Fibroblast of lung (primary cell): ENCODE data around the gene TSPAN11. TPM values are rescaled to one million over a fixed set of nuclear protein-coding genes. Genes with fewer than 3 reads are reported as not detected.
"Not testable (repeated sequence)": the region's sequence is repeated elsewhere in the genome, so short reads cannot be mapped to it uniquely, and the experiment has no call there.

Source experiments
- DNase-seq, 2 donors: peaks; one replicate each; pipeline versions ENCODE4 v3.0.0 to v3.0.0-alpha.2; 2010; ENCODE audit warnings: low read depth in 2 of 2
- H2AFZ ChIP-seq: 2 replicates; pipeline ENCODE4 v1.5.1; 2012; ENCODE audit warnings: low read length, control low read depth, inconsistent platforms
- H3K27ac ChIP-seq: 2 replicates; pipeline ENCODE4 v1.5.1; 2011; ENCODE audit warnings: low read length, control low read depth; ENCODE audit not compliant: insufficient read depth
- H3K27me3 ChIP-seq: 2 replicates; pipeline ENCODE4 v1.5.1; 2011; ENCODE audit warnings: mild to moderate bottlenecking, low read length; ENCODE audit not compliant: control insufficient read depth, insufficient read depth
- H3K36me3 ChIP-seq: 2 replicates; pipeline ENCODE4 v1.5.1; 2011; ENCODE audit warnings: low read length; ENCODE audit not compliant: control insufficient read depth, insufficient read depth
- H3K4me1 ChIP-seq: 2 replicates; pipeline ENCODE4 v1.5.1; 2011; ENCODE audit warnings: low read length; ENCODE audit not compliant: control insufficient read depth, insufficient read depth; ENCODE audit errors: extremely low read depth
- H3K4me2 ChIP-seq: 2 replicates; pipeline ENCODE4 v1.5.1; 2011; ENCODE audit warnings: low read length, control low read depth; ENCODE audit not compliant: insufficient read depth; ENCODE audit errors: extremely low read depth
- H3K4me3 ChIP-seq, 4 experiments: fragments of 200-600 bp in 1 of 4; sonication (generic) in 1 of 4; replicated peaks in 1 of 4; 2 replicates each; pipeline ENCODE4 v1.5.1; 2011 to 2016; ENCODE audit warnings: low read length in 4 of 4, low read depth in 3 of 4, mild to moderate bottlenecking in 3 of 4, control low read depth in 2 of 4, inconsistent platforms in 1 of 4, mixed read lengths in 1 of 4; ENCODE audit not compliant: insufficient read depth in 1 of 4; ENCODE audit errors: control extremely low read depth in 1 of 4
- H3K79me2 ChIP-seq: 2 replicates; pipeline ENCODE4 v1.5.1; 2012; ENCODE audit warnings: mild to moderate bottlenecking, low read length, inconsistent platforms; ENCODE audit not compliant: control insufficient read depth, insufficient read depth
- H3K9ac ChIP-seq: 2 replicates; pipeline ENCODE4 v1.5.1; 2011; ENCODE audit warnings: mild to moderate bottlenecking, low read length, control low read depth; ENCODE audit not compliant: insufficient read depth
- H3K9me3 ChIP-seq: 2 replicates; pipeline ENCODE4 v1.5.1; 2012; ENCODE audit warnings: low read depth, low read length; ENCODE audit not compliant: control insufficient read depth, insufficient read depth
- H4K20me1 ChIP-seq: 2 replicates; pipeline ENCODE4 v1.5.1; 2011; ENCODE audit warnings: low read length; ENCODE audit not compliant: control insufficient read depth, insufficient read depth; ENCODE audit errors: extremely low read depth
- EZH2 ChIP-seq: IDR thresholded peaks from 2 replicates; pipeline ENCODE4 v1.5.1; 2012; ENCODE audit warnings: low read length, control low read depth, mild to moderate bottlenecking; ENCODE audit errors: missing control alignments
- polyA plus RNA-seq, 2 donors: library from polyadenylated mRNA; depleted of rRNA in 1 of 2; stranded (reverse) in 1 of 2; unstranded in 1 of 2; fragments of >200 nt; gene quantifications; 2 replicates each; pipeline ENCODE4 v1.2.1, GENCODE V29; 2011 to 2012; ENCODE audit warnings: missing spikeins in 1 of 2
- total RNA-seq: library from RNA; depleted of rRNA; stranded (reverse); fragments of >200 nt; gene quantifications from 2 replicates; pipeline ENCODE4 v1.2.1, GENCODE V29; 2014
- TF ChIP-seq, protein P1 (sequence below), 2 donors: IDR thresholded peaks in 1 of 2; conservative IDR thresholded peaks in 1 of 2; 1 replicate in 1 of 2; 2 replicates in 1 of 2; pipeline ENCODE4 v1.5.1; 2011 to 2012; ENCODE audit warnings: low read length in 2 of 2, control low read depth in 1 of 2, inconsistent platforms in 1 of 2, low read depth in 1 of 2, mild to moderate bottlenecking in 1 of 2

Gene TSPAN11
- total and polyA plus RNA-seq, 2 donors (not counting 1 experiment from before 2014, with no cell fraction given): 0.02 to 2.6 TPM

DNA sequence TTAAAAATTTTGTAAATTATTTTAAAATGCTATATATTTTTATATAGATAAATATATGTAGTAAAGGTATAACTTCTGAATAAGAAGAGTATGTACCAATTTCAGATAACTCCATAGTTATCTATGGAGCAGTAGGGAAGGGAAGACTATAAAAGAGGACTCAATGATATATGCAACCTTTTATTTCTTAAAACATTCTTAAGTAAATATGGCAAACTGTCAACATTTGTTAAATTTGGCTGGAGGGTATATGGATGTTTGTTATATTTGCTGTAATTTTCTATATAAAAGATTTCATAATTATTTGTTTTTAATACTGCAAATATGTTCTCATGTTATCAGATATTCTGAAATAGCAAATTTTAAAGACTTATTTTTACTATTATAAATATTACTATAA is 38.3 kb upstream of the TSPAN11 start:
- no peaks in the 10 kb centered on the region for H3K79me2 ChIP-seq

DNA sequence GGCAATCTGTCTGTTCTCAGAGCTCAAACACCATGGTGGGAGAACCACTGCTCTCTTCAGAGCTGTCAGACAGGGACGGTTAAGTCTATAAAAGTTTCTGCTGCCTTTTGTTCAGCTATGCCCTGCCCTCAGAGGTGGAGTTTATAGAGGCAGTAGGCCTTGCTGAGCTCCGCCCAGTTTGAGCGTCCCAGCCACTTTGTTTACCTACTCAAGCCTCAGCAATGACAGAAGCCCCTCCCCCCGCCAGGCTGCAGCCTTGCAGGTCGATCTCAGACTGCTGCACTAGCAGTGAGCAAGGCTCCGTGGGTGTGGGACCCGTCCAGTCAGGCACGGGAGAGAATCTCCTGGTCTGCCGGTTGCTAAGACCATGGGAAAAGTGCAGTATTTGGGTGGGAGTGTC is 32.0 kb upstream of the TSPAN11 start:
- not testable (repeated sequence) for H3K9ac ChIP-seq, DNase-seq, H3K27me3 ChIP-seq, H3K79me2 ChIP-seq, H3K36me3 ChIP-seq, H3K4me3 ChIP-seq, H4K20me1 ChIP-seq, H2AFZ ChIP-seq, H3K9me3 ChIP-seq, H3K4me1 ChIP-seq, H3K27ac ChIP-seq, H3K4me2 ChIP-seq

More for the DNA sequence above, 38.3 kb upstream of the TSPAN11 start:
- TF ChIP-seq, protein P1, sequence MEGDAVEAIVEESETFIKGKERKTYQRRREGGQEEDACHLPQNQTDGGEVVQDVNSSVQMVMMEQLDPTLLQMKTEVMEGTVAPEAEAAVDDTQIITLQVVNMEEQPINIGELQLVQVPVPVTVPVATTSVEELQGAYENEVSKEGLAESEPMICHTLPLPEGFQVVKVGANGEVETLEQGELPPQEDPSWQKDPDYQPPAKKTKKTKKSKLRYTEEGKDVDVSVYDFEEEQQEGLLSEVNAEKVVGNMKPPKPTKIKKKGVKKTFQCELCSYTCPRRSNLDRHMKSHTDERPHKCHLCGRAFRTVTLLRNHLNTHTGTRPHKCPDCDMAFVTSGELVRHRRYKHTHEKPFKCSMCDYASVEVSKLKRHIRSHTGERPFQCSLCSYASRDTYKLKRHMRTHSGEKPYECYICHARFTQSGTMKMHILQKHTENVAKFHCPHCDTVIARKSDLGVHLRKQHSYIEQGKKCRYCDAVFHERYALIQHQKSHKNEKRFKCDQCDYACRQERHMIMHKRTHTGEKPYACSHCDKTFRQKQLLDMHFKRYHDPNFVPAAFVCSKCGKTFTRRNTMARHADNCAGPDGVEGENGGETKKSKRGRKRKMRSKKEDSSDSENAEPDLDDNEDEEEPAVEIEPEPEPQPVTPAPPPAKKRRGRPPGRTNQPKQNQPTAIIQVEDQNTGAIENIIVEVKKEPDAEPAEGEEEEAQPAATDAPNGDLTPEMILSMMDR (conservative IDR thresholded peaks at IDR 0.05 in 1 of 2, IDR thresholded peaks at IDR 0.05 in 1 of 2; ENCODE audit: low read depth in 1 of 2, low read length in 2 of 2): no peak
- no peak for TF ChIP-seq EZH2
- no peak overlapping the region for H3K27ac ChIP-seq
- no peaks in the 10 kb centered on the region for H3K9me3 ChIP-seq
- H3K36me3 ChIP-seq: no peaks in the 10 kb centered on the region
- no peaks in the 10 kb centered on the region for H4K20me1 ChIP-seq
- H3K9ac ChIP-seq: no peak overlapping the region
- no peaks in the 10 kb centered on the region for H3K4me1 ChIP-seq
- no peak overlapping the region for H2AFZ ChIP-seq
- no peak overlapping the region for H3K4me3 ChIP-seq
- H3K27me3 ChIP-seq: no peaks in the 10 kb centered on the region
- H3K4me2 ChIP-seq: no peak overlapping the region
- no peak for DNase-seq

DNA sequence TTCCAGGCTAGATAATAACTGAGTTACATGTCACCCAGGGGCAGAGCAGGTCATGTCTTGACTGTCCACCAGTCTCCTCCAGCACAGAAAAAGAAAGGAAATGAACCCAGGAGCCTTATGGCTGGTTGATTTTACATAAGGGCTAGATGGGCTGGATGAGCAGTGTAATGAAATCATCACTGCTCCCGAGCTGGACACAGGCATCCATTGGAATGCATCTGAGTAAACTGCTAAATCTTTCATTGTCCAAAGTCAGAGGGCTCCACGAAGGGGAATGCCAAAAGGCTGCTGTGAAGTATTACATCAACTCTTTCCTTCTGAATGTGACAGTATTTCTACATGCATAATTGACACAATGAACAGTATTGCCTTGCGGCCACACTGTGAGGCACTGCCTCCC is 30.1 kb upstream of the TSPAN11 start:
- no peak overlapping the region for H3K27ac ChIP-seq
- no peak overlapping the region for H3K9ac ChIP-seq
- H3K79me2 ChIP-seq: no peaks in the 10 kb centered on the region
- H3K36me3 ChIP-seq: no peaks in the 10 kb centered on the region
- no peaks in the 10 kb centered on the region for H3K4me1 ChIP-seq
- H3K9me3 ChIP-seq: no peaks in the 10 kb centered on the region
- no peak for TF ChIP-seq EZH2
- TF ChIP-seq, protein P1 (conservative IDR thresholded peaks at IDR 0.05 in 1 of 2, IDR thresholded peaks at IDR 0.05 in 1 of 2; ENCODE audit: low read depth in 1 of 2, low read length in 2 of 2): no peak
- DNase-seq: peak in 1 of 2 donors; percentile 45
- H3K27me3 ChIP-seq: no peaks in the 10 kb centered on the region
- H3K4me2 ChIP-seq: no peak overlapping the region
- H3K4me3 ChIP-seq: no peak overlapping the region
- no peaks in the 10 kb centered on the region for H4K20me1 ChIP-seq
- H2AFZ ChIP-seq: no peak overlapping the region
